T-helper 2 cell treated with Interferon-gamma antibody and Interleukin-4, amounts not matched to agents 100 ng/mL and 5 ng/mL, for 36 hours (primary cell): ENCODE data around the gene TNK2. TPM values are rescaled to one million over a fixed set of nuclear protein-coding genes. Genes with fewer than 3 reads are reported as not detected.
"Not testable (repeated sequence)": the region's sequence is repeated elsewhere in the genome, so short reads cannot be mapped to it uniquely, and the experiment has no call there.

Experiments used
- intact Hi-C: fragments of 100-400 bp; cut with micrococcal nuclease; formaldehyde crosslinking; loops from one replicate; pipeline ENCODE4 v1.15.1; 2023
- total RNA-seq: library from RNA; stranded (reverse); gene quantifications from 2 replicates; pipeline ENCODE4 v1.2.3, GENCODE V29; 2022

Gene TNK2
- total RNA-seq, 1 donor from 2014 or later, result 126 TPM

GRCh38 chr3:195873281-195873887 is 35.0 kb downstream of the TNK2 start:
- intact Hi-C loops, result no loop called here

DNA sequence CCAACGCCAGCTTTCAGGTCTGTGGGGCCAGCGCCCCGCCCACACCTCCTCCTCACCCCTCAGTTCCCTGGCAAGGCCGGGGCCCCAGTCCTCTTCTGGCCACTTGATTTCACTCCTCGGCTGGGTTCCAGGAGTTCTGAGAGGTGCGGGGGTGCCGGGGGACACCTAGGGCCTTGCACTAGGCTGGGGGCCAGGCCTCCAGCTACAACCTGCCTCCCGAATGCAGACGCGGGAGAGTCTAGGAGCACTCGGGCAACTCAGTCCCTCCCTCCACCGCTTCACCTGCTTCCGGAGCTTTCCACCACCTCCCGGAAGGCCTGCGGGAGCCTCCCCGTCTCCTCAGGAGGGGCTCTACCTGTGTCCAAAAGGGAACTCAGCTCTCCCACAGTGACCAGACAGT is 35.6 kb downstream of the TNK2 start:
- intact Hi-C loops, result no loop called here

DNA sequence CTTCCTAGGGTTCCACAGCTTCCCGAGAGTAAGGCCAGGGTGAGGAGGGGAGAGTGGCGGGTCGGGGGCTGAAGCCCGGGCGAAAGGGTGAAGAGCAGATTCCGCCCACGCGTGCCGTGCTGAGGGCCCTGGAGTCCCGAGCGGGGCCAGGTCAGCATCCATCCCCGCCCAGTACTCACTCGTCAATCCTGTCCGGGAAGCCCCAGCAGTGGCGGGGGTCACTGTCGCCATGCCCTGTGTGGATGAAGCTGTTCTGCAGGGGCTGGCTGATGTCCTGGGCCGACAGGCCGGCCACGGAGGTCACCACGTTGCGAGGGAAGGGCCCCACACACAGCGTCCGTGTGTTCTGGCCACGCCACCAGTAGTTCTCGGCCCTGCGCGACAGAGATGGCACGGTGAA is 36.3 kb downstream of the TNK2 start:
- intact Hi-C loops, result no loop called here

GRCh38 chr3:195871686-195872085 is 36.7 kb downstream of the TNK2 start:
- intact Hi-C loops, result not testable (repeated sequence)

- intact Hi-C loops, result no loop called here
Observed at GRCh38 chr3:195870937-195871336, 37.4 kb downstream of the TNK2 start.

DNA sequence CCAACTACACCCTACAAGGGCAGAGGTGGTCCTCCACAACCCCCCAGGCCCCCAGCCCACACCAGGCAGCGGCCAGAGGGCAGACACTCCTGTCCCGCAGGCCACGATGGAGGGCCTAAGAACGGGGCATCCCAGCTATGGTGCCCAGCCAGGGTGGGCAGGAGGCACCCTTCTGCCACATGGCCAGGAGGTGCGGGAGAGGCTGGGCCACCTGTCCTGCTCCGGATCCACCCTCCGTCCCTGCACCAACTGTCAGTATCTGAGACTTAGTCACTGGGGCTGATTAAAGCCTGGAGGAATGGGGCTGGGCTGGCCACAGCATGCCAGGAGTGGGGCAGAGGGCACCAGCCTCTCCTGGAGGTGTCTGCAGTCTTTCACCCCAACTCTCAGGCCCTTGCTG is 37.9 kb downstream of the TNK2 start:
- intact Hi-C loops, result no loop called here

- intact Hi-C loops, result no loop called here
Observed at GRCh38 chr3:195869413-195870001, 38.8 kb downstream of the TNK2 start.

- intact Hi-C loops, result no loop called here
Observed at GRCh38 chr3:195868866-195869412, 39.4 kb downstream of the TNK2 start.

GRCh38 chr3:195868336-195868865 is 40.0 kb downstream of the TNK2 start:
- intact Hi-C loops, result no loop called here

- intact Hi-C loops, result no loop called here
Observed at GRCh38 chr3:195867631-195868335, 40.6 kb downstream of the TNK2 start.

DNA sequence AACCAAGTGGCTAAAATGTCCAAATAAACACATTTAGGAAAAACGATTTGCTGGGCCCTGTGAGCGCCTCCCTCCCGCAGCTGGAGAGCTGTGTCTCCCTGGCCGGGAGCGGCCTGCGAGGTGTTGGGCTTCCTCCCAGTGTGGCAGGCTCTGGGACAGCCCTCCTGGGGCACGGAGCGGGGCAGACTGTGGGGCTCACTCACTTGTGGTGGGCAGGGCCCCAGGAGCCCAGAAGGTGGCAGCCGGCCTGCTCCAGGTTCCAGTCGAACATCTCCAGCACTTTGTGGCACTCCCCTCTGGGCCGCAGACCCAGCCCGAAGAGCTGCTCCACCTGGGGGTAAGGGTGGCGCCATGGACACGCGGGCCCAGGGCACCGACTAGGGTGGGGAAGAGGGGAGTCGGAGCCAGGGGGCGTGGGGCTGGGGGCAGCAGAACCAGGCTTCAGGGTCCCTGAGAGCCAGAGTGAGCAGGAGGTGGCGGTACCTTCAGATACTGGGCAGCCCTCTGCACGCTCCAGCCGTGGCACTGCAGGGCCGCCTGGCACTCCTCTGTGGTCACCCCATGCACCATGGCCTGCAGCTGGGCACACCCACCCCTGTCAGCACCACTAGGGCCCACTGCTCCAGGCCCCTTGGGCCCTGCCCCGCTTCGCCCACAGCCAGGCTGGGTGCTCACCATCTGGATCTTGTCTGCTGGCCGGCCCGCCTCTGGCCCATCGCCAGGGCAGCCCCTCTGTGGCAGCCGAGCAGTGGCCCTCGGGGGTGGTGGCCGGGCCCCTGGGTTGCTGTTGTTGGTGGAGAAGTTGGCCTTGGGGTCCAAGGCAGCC is 41.5 kb downstream of the TNK2 start:
- intact Hi-C loops, result no loop called here

DNA sequence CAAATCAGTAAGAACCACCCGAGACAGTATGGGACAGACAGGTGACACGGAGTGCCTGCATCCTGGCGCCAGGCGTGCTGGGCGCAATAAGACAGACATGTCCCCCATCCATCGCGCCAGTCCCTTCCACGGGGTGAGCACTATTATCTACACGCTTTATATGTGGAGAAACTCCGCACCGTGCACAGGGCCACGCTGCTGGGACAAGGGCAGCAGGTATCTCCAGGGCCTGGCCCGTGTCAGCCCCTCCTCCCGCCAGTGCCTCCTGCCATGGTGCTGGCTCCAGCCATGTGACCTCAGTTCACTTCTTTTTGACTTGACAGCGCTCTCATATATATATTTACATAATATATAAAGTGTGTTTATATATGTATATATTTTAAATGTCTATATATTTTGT is 42.6 kb downstream of the TNK2 start:
- intact Hi-C loops, result no loop called here

GRCh38 chr3:195863121-195864061 is 45.0 kb downstream of the TNK2 start:
- intact Hi-C loops, result loop anchor here (1.0 kb wide), 2 partner anchors 31 to 52 kb away; no protein-coding TSS in a partner anchor

- intact Hi-C loops, result not testable (repeated sequence)
Observed at GRCh38 chr3:195862318-195862717, 46.0 kb downstream of the TNK2 start.

- intact Hi-C loops, result no loop called here
Observed at GRCh38 chr3:195860456-195860855, 47.9 kb downstream of the TNK2 start.

- intact Hi-C loops, result loop anchor here (1.0 to 10.0 kb wide), 4 partner anchors 34 to 205 kb away; no protein-coding TSS in a partner anchor
Observed at GRCh38 chr3:195859846-195860411, 48.4 kb downstream of the TNK2 start.

- intact Hi-C loops, result loop anchor here (1.0 to 10.0 kb wide), 4 partner anchors 35 to 204 kb away; no protein-coding TSS in a partner anchor
Observed at GRCh38 chr3:195859061-195859845, 49.1 kb downstream of the TNK2 start.

GRCh38 chr3:195856410-195857084 is 51.8 kb downstream of the TNK2 start:
- intact Hi-C loops, result loop anchor here (10.0 kb wide), 2 partner anchors 112 to 202 kb away; no protein-coding TSS in a partner anchor
